ENCODE results near the gene ZMAT2.
"Not testable (repeated sequence)": the region's sequence is repeated elsewhere in the genome, so short reads cannot be mapped to it uniquely, and the experiment has no call there.

ZMAT2 gene

GRCh38 chr5:140710899-140711552, 10.8 kb downstream of the ZMAT2 start:
- peak; percentile 60 to 82 (median 70) for DNase-seq

- DNase-seq = no peak
Observed at GRCh38 chr5:140711794-140712193, 11.5 kb downstream of the ZMAT2 start.

GRCh38 chr5:140713562-140714094, 13.4 kb downstream of the ZMAT2 start:
- DNase-seq = no peak

GRCh38 chr5:140716238-140716637, 16.0 kb downstream of the ZMAT2 start:
- not testable (repeated sequence) for DNase-seq

GRCh38 chr5:140718266-140718592, 18.0 kb downstream of the ZMAT2 start:
- DNase-seq = no peak

GRCh38 chr5:140720738-140721137, 20.5 kb downstream of the ZMAT2 start:
- DNase-seq = not testable (repeated sequence)

- not testable (repeated sequence) for DNase-seq
Observed at GRCh38 chr5:140721395-140721794, 21.1 kb downstream of the ZMAT2 start.

- peak; percentile 5 to 69 (median 32) for DNase-seq
Observed at GRCh38 chr5:140725799-140726471, 25.7 kb downstream of the ZMAT2 start.

- DNase-seq = no peak
Observed at GRCh38 chr5:140733098-140733497, 32.9 kb downstream of the ZMAT2 start.

GRCh38 chr5:140734354-140734753, 34.1 kb downstream of the ZMAT2 start:
- DNase-seq = no peak

GRCh38 chr5:140737486-140737885, 37.2 kb downstream of the ZMAT2 start:
- no peak for DNase-seq

GRCh38 chr5:140741967-140742366, 41.7 kb downstream of the ZMAT2 start:
- no peak for DNase-seq

GRCh38 chr5:140753561-140753960, 53.3 kb downstream of the ZMAT2 start:
- no peak for DNase-seq
